ENCODE data around the gene CHRND.

- TF ChIP-seq, protein P1, sequence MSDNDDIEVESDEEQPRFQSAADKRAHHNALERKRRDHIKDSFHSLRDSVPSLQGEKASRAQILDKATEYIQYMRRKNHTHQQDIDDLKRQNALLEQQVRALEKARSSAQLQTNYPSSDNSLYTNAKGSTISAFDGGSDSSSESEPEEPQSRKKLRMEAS (IDR thresholded peaks at IDR 0.05): no peak
- TF ChIP-seq CREB1 (IDR thresholded peaks at IDR 0.05; ENCODE audit: low read depth) (no peak), EGR1 (IDR thresholded peaks at IDR 0.05) (no peak), CEBPB (IDR thresholded peaks at IDR 0.05) (no peak)
These were observed 48.9 kb downstream of the CHRND start for GRCh38 chr2:232574674-232575403.
